ENCODE measurements around the gene INO80E.

The INO80E gene

DNA sequence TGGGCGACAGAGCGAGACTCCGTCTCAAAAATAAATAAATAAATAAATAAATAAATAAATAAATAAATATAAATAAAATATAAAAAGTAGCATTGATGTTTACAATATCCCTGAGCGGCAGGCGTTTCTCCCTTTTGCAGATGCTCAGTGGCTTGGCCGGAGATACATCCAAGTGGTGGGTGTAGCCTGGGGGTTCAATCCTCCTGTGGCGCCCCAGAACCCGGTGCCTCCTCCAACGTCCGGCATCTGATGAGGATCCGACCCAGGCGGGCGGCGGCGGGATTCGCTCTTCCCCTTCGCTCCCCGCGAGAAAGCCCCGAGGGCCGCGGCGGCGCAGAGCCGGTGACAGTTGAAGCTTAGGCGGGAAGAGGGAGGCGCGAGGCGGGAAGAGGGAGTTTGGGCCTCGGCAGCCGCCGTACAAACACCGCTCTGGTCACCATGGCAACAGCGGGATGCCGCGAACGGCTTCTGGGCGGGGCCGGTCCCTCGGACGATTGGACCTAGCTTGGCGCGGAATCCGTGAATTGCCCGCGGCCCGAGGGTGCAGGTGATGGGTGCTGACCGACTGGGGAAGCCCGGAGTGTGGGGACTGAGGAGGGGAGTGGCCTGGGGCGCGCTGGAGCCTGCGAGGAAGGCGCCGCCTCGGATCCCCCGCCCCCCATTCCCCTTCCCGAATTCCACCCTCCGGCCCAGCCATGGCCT, 56.8 kb downstream of the INO80E start:
- peak overlapping the region; percentile 84 for H3K4me3 ChIP-seq (ENCODE audit: low read length)
- peak; percentile 89 for DNase-seq (ENCODE audit: low read depth, low spot score)

DNA sequence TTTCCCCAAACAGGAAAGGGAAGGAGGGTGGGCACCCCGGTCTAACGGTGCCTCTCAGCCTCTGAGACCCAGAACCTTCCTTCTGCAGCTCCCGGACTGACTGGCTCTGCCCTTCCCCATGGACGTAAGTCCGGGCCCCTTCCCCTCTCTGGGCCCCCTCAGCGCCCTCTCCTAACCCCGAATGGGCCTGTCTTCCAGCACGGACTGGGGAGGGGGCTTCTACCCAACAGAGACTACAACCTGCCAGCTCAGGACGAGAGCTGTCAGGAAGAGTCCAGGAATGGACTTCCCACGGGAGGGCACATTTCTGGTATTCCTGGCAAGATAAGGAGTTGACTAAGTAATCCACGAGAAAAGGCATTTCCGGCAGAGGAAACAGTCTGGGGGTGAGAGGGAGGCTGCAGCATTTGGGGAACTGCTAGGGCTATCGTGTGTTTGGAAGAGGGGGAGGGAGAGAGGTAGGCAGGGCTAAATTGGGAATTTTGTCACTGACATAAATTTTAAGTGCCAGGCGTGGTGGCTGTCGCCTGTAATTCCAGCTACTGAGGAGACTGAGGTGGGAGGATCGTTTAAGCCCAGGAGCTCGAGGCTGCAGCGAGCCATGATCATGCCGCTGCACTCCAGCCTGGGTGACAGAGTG, 57.5 kb downstream of the INO80E start:
- peak overlapping the region; percentile 84 for H3K4me3 ChIP-seq (ENCODE audit: low read length)
- no peak for DNase-seq (ENCODE audit: low read depth, low spot score)

DNA sequence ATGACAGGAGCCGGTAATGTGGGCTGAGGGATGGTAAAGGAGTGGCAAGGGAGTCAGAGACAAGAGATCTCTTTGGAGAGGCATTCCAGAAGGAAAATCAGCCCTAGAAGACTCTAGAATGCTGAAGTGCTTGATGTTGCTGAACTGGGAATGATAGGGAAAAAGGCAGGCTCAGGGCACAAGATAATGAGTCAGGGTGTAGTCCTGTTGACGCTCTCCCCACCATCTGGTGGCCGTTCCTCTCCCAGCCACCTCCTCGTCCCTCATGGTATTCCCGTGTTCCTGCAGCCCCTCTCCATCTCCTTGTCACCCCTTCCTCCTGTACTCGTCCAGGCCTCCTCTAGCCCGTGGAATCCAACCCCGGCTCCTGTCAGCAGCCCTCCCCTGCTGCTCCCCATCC, 58.4 kb downstream of the INO80E start:
- DNase-seq (ENCODE audit: low read depth, low spot score), result no peak
- no peak overlapping the region for H3K4me3 ChIP-seq (ENCODE audit: low read length)

DNA sequence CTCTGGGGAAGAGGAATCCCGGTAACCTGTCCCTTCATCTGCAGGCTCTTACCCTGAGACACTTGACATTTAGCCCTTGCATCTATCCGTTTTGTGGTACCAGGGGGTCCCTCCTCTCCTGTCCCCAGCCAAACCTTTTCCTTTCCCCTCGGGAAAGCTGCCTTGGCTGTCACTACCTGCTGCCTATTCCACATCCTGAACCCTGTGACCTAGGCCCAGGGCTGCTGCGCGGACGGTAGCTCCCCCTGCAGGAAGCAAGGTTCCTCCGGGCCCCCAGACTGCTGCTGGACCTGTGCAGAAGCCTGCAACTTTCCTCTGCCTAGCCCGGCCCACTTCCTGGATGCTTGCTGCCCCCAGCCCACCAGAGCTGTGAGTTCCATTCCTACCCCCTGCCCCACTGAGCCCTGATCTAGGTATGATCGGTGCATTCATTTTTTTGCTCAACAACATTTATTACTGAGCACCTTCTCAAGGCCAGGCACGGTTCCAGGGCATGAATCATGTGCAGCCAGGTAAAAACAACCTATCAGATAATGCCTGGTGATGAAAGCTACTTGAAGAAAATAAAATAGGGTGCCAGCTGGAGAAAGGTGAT, 59.0 kb downstream of the INO80E start:
- no peak for DNase-seq (ENCODE audit: low read depth, low spot score)

More for the DNA sequence above, 59.0 kb downstream of the INO80E start:
- H3K4me3 ChIP-seq (ENCODE audit: low read length), result no peak overlapping the region

Data from Jurkat, Clone E6-1 (cell line).